GM19238 (cell line): ENCODE measurements around the gene TEX261.
A peak's percentile ranks its signal among the peaks of the same experiment; 100 is the strongest.

Experiments used
- DNase-seq: peaks from one replicate; pipeline ENCODE4 v3.0.0; 2011; ENCODE audit warnings: low spot score; ENCODE audit not compliant: insufficient read length

Gene TEX261

DNA sequence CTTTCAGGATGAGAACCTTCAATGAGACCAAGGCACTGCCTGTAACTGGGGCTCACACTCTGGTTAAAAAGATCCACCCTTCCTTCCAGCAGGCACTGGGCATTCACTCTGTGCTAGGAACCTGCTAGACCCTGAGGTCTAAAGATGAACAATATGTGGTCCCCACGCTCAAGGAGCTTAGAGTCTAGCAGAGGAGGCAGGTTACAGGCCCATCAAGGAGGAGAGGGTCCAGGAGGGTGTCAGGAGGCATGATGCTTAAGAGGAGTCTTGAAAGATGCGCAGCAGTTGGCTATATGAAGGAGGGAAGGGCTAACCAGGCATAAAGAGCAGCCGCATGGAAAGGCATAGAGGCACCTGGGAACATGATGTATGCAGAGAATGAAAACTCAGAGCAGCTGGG lies 11.7 kb downstream of the TEX261 start:
- DNase-seq = no peak

DNA sequence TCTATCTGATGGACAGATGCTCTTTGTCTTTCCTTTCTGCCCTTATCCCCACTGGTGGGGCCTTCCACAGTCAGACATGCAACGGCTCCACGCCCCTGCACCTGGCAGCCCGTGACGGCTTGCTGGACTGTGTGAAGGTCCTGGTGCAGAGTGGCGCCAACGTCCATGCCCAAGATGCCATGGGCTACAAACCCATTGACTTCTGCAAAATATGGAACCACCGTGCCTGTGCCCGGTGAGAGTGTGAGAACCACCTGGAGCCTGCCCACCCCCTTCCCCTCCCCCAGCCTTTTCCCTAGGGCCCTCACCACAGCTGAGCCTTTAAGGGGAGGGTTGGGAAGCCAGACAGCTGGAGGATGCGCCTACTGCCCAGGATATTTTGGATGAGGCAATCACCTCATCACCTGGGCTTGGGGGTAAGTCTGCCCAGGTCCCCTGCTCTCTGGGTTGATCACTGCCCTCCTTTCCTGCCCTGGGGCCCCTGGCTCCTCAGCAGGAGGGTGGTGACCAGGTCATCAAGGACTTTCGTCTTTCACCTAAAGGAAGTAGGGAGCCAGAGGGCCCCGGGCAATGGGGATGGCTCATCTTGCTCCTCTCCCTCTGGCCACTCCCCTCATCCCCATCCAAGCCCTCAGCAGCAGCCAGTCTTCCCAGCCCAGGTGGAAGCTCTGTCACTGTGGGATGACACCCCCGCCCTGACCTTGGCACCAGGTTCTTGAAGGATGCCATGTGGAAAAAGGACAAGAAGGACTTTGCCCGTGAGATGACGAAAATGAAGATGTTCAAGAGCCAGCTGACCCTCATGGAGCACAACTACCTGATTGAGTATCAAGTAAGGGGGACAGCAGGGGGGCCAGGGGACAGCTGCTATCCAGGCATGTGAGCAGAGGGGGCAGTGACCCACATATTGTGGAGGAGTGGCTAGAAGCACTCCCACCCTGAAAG lies 12.5 kb downstream of the TEX261 start:
- no peak for DNase-seq

- no peak for DNase-seq
Observed at GRCh38 chr2:70981421-70981820, 13.3 kb downstream of the TEX261 start.

- DNase-seq = no peak
Observed at GRCh38 chr2:70979626-70980025, 15.0 kb downstream of the TEX261 start.

DNA sequence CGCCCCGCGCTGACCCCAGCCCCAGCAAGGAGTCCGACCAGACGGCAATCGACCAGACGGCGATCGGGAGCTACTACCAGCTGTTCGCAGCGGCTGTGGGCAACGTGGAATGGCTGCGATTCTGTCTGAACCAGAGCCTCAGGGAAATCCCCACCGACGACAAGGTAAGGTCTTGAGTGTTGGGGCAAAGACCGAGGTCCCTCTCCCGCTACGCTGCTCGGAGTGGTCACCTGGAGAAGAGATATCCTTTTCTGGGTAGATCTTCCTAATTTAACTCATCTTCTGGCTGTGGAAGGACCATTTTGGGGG lies 15.5 kb downstream of the TEX261 start:
- no peak for DNase-seq

- DNase-seq = no peak
Observed at GRCh38 chr2:70978341-70979179, 16.1 kb downstream of the TEX261 start, which contains the start of gene ANKRD53. Gene ANKRD53, plus strand, starts transcription at chr2:70978630. Its CDS starts 16 bp downstream, at chr2:70978646.

DNA sequence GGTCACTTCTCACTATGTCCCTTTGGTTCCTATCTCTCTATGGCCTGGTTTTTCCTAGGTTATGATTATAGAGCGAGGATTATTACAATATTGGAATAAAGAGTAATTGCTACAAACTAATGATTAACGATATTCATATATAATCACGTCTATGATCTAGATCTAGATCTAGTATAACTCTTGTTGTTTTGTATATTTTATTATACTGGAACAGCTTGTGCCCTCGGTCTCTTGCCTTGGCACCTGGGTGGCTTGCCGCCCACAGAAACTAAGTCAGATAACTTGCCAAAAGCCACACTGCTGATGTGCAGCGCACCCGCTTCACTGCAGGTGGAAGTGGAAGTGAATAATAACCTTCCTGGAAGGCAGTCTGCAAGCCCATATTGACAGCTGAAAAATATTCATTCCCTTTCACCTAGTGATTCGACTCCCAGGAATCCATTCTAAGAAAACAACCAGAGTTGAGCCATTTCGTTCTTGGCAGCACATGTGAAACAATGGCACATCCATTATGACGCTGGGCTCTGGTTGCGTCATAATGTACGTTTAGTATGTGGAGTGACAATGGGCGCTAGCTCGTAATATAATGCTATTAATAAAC lies 17.0 kb downstream of the TEX261 start:
- DNase-seq = no peak

DNA sequence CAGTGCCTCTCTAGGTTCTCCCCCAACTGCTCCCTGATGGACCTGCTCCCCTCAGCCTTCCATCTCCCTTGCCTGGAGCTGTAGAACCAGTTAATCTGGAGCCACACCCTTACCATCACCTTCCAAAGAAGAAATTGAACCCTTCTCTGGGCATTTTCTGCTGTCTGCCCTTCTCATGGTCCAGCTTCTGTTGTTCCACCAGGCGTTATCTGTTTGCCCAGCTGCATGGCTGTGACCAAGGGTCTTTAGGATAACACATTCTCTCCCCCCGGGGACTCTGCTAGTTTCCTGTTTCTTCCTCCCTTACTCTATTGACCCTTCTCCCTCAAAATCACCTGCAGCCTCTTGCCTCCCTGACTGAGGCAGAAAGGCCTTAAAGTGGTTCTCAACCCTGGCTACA lies 19.4 kb downstream of the TEX261 start:
- no peak for DNase-seq

- DNase-seq = no peak
Observed at GRCh38 chr2:70974592-70974991, 20.1 kb downstream of the TEX261 start.

DNA sequence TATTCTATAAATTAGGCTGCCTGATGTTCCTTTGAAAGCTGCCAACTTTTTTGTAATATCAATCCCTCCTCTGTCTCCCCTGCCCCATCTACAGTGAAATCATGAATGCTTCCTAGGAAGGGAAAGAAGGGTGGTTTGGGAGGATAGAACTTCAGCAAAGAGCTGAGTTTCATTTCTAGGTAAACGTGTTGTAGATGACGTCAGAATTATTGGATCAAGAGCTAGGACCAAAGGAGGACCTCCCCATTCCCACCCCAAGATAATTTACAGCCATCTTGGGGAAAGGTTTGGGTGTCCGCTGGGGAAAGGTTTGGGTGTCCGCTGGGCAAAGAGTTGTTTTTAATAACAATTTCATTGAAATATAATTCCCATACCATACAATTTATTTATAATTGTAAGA lies 27.5 kb downstream of the TEX261 start:
- no peak for DNase-seq

DNA sequence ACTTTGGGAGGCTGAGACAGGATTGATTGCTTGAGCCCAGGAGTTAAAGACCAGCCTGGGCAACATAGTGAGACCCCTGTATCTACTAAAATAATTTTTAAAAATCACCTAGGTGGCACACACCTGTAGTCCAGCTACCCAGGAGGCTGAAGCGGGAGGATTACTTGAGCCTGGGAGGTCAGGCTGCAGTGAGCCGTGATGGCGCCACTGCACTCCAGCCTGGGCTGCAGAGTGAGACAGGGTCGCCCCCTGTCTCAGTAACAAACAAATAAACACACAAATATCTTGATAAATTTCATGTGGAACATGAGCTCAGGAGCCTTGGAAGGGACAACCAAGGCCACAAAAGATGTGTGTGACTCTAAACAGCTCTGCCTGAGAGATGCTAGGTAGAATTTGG lies 28.0 kb downstream of the TEX261 start:
- no peak for DNase-seq

- no peak for DNase-seq
Observed at GRCh38 chr2:70965506-70965905, 29.2 kb downstream of the TEX261 start.

- peak; percentile 65 for DNase-seq
Observed at GRCh38 chr2:70964596-70965386, 29.9 kb downstream of the TEX261 start.

GRCh38 chr2:70964133-70964532 lies 30.5 kb downstream of the TEX261 start:
- DNase-seq = no peak

DNA sequence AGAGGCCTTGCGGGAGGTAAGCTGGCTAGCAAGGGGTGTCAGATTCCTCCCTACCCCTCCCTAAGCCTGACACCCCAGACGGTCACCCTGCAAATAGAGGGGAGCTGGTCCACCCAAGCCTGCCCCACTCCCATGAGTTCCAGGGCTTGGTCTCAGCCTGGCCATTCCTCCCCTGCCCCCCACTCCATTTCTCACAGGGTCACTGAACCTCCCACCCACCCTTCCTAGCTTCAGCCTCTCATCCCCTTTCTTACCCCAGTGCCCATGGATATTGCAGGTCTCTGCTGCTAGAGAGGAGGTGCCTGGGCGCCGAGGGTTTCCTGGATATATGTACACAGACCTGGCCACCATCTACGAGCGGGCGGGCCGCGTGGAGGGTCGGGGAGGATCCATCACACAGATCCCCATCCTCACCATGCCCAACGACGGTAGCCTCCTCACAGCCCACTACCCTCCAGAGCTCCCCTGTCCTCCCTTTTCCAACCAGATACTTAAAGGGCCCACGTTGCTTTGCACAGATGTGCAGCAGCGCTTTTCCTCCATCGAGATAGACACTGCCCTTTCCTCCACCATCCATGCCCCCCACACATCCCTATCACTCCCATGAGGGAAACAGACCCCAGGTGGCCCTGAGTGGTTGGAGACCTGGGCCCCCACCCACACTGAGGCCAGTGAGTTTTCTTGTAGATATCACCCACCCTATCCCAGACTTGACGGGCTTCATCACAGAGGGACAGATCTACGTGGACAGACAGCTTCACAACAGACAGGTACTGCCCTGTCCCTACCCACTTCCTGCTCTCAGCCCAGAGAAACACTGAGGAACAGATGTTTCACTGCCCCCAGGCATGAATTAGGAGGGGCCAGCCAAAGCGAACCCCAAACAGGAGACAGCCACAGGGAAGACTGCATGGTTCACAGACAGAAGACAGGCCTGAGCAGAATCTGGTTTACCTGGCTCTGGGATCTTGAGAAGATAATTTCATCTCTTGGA lies 31.5 kb downstream of the TEX261 start:
- no peak for DNase-seq

DNA sequence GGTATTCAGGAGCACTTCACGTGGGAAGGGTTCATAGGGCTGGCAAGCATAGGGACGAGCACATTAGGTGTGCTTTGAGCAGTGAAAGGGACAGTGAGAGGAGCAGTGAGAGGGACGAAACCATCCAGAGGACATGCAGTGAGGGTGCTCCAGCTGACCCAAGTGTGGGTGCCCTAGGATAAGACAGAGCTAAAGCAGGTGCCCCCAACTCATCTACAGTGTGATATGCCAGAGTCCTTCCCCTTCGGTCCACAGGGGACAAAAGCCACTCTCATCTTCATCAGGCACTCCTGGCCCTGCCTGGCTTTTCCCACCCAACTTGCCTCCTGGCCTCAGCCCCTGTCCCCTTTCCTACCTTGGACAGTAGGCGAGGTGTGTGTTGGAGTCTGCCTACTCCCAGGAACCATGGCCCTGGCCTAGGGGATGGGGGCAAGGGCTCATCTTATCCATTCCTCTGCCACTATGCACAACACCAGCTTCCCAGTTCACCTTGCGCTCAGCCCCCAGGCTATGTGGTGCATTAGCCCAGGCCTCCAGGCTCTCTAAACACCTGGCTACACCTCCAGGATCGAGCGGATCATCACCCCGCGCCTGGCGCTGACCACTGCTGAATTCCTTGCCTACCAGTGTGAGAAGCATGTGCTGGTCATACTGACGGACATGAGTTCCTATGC lies 32.3 kb downstream of the TEX261 start:
- no peak for DNase-seq

GRCh38 chr2:70961648-70961994 lies 33.1 kb downstream of the TEX261 start:
- DNase-seq = no peak

DNA sequence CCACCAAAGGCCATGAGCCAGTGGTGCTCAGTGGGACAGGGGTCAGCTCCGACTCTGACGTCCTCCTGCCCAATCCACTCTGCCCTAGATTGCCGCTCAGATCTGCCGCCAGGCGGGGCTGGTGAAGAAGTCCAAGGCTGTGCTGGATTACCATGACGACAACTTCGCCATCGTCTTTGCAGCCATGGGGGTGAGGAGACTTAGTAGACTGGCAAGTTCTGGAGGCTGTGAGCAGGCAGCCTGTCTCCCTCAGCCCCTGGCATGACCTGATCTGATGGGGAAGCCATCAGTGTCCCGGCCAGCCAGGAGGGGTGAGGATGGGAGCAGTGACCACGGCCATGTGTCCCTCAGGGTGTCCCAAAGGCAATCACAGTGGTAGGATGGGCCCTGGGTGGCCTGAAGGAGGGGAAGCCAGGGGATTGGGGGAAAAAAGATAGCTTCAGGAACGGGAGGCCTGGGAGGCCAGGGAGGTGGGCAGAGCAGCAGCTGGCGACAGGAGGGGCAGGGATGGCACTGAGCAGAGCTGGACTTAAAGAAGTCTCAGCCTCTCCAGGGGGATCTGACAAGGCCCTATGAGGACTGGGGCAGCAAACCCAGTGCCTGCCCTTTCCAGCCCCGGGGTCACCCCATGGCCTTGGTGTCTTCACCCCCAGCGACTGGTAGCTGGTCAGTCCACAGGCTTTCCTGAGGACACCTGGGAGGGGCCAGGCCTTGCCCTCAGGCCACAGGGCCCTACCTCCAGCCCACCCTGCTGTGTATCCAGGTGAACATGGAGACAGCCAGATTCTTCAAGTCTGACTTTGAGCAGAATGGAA lies 33.6 kb downstream of the TEX261 start:
- no peak for DNase-seq
